Mucosa of descending colon (tissue), 3 donors: Measurements from ENCODE around the gene PANK3. TPM values are rescaled to one million over a fixed set of nuclear protein-coding genes. Genes with fewer than 3 reads are reported as not detected.

ENCODE experiments used
- ATAC-seq: fragments of 200-7000 bp; cut with Tn5 transposase; one replicate; pipeline ENCODE4 v1.9.1; 2020; ENCODE audit warnings: mild to moderate bottlenecking, moderate library complexity
- DNase-seq, 3 donors: peaks; one replicate each; pipeline ENCODE4 v3.0.0-alpha.2; 2020
- H3K36me3 ChIP-seq: fragments of 200-600 bp; one replicate; pipeline ENCODE4 v1.8.0; 2021; ENCODE audit warnings: low read depth, mild to moderate bottlenecking
- H3K4me1 ChIP-seq: fragments of 200-600 bp; one replicate; pipeline ENCODE4 v1.8.0; 2021; ENCODE audit warnings: low read depth, mild to moderate bottlenecking
- H3K4me3 ChIP-seq: fragments of 200-600 bp; one replicate; pipeline ENCODE4 v1.8.0; 2021; ENCODE audit warnings: mild to moderate bottlenecking
- H3K9me3 ChIP-seq: fragments of 200-600 bp; one replicate; pipeline ENCODE4 v1.8.0; 2021; ENCODE audit warnings: mild to moderate bottlenecking
- intact Hi-C, 2 donors: fragments of 100-400 bp; cut with DNase I in 1 of 2; cut with micrococcal nuclease in 1 of 2; formaldehyde crosslinking; loops; one replicate each; pipeline versions ENCODE4 v1.11.0 to v1.11.1; 2022; cut with DNase I, micrococcal nuclease
- microRNA-seq: library from miRNA; unstranded; fragments of <30 nt; microRNA quantifications from one replicate; pipeline ENCODE4, GENCODE V29; 2019
- total RNA-seq, 3 donors: library from RNA; stranded (reverse); fragmentation: NEBNext Ultra II Directional in 2 of 3; extraction: Animal tissue kit (Norgen Biotek cat#: 25700) in 2 of 3; gene quantifications; one replicate each; pipeline versions ENCODE4 v1.2.1 to v1.2.4, GENCODE V29; 2021 to 2023
- TF ChIP-seq, protein P1 (sequence below): fragments of 200-600 bp; IDR thresholded peaks from one replicate; pipeline ENCODE4 v1.8.0; 2022; ENCODE audit warnings: antibody characterized with exemption, mild to moderate bottlenecking
- donor health status: DM: no; HTN: no; CAD: no; lungs with moderate emphysema.
- donor health status: DM: no; HTN: no; CAD: no.
- donor health status: DM: no; HTN: yes; CAD: no.

PANK3 gene
- total RNA-seq, 3 donors from 2014 or later: 80.7 to 147 (median 125) TPM

DNA sequence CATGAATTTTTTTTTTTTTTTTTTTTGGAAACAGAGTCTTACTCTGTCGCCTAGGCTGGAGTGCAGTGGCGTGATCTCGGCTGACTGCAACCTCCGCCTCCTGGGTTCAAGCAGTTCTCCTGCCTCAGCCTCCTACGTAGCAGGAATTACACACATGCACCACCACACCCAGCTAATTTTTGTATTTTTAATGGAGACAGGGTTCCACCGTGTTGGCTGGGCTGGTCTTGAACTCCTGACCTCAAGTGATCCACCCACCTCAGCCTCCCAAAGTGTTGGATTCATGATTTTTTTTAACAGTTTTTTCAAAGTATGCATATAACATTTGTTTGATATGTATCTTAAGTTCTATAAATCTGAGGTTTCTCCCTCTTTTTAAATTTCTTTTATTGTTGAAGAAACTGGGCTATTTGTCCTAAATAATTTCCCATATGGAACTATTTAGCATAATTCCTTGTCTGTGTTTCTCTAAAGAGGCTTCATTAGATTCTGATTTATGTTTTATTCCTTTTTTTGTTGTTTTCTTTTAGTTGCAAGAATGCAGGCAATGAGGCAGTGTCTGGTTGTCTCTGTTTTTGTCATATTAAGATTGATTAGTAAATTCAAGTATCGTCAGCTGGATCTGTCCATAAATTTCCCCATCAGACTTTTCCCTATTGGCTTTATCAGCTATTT, 76.5 kb downstream of the PANK3 start:
- ATAC-seq (no peak), DNase-seq (no peak)
- Histone ChIP-seq H3K4me3 (no peak overlapping the region), H3K9me3 (no peaks in the 10 kb centered on the region), H3K4me1 (no peaks in the 10 kb centered on the region), H3K36me3 (peaks cover 4% of the 10 kb centered on the region)
- TF ChIP-seq, protein P1, sequence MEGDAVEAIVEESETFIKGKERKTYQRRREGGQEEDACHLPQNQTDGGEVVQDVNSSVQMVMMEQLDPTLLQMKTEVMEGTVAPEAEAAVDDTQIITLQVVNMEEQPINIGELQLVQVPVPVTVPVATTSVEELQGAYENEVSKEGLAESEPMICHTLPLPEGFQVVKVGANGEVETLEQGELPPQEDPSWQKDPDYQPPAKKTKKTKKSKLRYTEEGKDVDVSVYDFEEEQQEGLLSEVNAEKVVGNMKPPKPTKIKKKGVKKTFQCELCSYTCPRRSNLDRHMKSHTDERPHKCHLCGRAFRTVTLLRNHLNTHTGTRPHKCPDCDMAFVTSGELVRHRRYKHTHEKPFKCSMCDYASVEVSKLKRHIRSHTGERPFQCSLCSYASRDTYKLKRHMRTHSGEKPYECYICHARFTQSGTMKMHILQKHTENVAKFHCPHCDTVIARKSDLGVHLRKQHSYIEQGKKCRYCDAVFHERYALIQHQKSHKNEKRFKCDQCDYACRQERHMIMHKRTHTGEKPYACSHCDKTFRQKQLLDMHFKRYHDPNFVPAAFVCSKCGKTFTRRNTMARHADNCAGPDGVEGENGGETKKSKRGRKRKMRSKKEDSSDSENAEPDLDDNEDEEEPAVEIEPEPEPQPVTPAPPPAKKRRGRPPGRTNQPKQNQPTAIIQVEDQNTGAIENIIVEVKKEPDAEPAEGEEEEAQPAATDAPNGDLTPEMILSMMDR: no peak
- intact Hi-C loops: no loop called here

Small RNAs within 50 kb of the gene (microRNA-seq; reads per million reads assigned to microRNA genes)
- gene MIR103A1 (not detected), gene MIR103B1 (not detected)

Other genes with a start within 250 kb of the PANK3 start
- 10 to 100 TPM; 56.8 to 71.9 (median 63.7) TPM for gene RARS1, start 92.9 kb downstream of the PANK3 start, total RNA-seq
- gene FBLL1, start 50.1 kb downstream of the PANK3 start, total RNA-seq: under 1 TPM; 0.26 to 0.76 (median 0.51) TPM